HFF-Myc (cell line): ENCODE results near the gene ZNF486.
A peak's percentile ranks its signal among the peaks of the same experiment; 100 is the strongest.
"Not testable (repeated sequence)": the region's sequence is repeated elsewhere in the genome, so short reads cannot be mapped to it uniquely, and the experiment has no call there.

ENCODE experiments used
- DNase-seq: peaks from one replicate; pipeline ENCODE4 v3.0.0-alpha.2; 2011; ENCODE audit warnings: low read depth; ENCODE audit errors: extremely low read depth
- H3K4me3 ChIP-seq: replicated peaks from 2 replicates; pipeline ENCODE4 v1.5.1; 2011; ENCODE audit warnings: low read depth, mild to moderate bottlenecking, control low read depth, low read length
- TF ChIP-seq, protein P1 (sequence below): IDR thresholded peaks from 2 replicates; pipeline ENCODE4 v1.5.1; 2012; ENCODE audit warnings: mild to moderate bottlenecking, low read depth, low read length, control low read depth; ENCODE audit errors: missing control alignments

Gene ZNF486

DNA sequence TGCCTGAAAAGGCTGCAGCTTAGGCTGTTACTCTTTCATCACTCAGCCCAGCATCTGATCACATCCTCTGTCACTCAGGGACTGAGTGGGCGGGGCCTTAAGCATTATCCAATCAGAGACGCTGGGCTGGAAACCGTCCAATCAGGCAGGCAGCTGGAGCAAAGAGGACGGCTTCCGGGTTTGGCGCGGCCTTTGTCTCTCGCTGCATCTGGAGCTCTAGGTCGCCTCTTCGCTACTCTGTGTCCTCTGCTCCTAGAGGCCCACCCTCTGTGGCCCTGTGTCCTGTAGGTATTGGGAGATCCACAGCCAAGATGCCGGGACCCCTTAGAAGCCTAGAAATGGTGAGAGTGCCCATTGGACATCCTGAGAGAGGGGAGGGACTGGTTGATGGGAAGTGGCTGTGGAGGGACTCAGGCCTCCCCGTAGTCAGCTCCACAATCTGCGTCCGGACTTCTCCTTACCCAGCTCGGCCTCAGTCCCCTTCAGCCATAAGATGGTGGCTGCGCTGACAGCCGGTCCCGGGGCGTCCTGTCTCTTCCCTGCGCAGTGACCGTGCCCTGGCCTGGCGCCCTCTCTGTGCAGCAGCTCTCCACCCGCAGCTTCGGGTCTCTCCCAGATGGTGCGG, at the start of gene ZNF486:
Gene ZNF486 (plus strand): TSS at position 195 of the 625 bp plus-strand sequence. CDS start 117 bp downstream, at position 312.
- peak within 1 kb of the TSS; percentile 63 for H3K4me3 ChIP-seq
- peak; percentile 78 for DNase-seq
- TF ChIP-seq, protein P1, sequence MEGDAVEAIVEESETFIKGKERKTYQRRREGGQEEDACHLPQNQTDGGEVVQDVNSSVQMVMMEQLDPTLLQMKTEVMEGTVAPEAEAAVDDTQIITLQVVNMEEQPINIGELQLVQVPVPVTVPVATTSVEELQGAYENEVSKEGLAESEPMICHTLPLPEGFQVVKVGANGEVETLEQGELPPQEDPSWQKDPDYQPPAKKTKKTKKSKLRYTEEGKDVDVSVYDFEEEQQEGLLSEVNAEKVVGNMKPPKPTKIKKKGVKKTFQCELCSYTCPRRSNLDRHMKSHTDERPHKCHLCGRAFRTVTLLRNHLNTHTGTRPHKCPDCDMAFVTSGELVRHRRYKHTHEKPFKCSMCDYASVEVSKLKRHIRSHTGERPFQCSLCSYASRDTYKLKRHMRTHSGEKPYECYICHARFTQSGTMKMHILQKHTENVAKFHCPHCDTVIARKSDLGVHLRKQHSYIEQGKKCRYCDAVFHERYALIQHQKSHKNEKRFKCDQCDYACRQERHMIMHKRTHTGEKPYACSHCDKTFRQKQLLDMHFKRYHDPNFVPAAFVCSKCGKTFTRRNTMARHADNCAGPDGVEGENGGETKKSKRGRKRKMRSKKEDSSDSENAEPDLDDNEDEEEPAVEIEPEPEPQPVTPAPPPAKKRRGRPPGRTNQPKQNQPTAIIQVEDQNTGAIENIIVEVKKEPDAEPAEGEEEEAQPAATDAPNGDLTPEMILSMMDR = no peak

DNA sequence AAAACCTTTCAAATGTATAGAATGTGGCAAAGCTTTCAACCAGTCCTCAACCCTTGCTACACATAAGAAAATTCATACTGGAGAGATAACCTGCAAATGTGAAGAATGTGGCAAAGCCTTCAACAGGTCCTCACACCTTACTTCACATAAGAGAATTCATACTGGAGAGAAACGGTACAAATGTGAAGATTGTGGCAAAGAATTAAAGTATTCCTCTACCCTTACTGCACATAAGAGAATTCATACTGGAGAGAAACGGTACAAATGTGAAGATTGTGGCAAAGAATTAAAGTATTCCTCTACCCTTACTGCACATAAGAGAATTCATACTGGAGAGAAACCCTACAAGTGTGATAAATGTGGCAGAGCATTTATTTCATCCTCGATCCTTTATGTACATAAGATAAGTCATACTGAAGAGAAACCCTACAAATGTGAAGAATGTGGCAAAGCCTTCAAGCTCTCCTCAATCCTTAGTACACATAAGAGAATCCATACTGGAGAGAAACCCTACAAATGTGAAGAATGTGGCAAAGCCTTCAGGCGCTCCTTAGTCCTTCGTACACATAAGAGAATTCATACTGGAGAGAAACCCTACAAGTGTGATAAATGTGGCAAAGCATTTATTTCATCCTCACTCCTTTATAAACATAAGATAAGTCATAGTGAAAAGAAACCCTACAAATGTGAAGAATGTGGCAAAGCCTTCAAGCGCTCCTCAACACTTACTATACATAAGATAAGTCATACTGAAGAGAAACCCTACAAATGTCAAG, 48.8 kb upstream of the ZNF486 start:
- DNase-seq, H3K4me3 ChIP-seq: not testable (repeated sequence)

DNA sequence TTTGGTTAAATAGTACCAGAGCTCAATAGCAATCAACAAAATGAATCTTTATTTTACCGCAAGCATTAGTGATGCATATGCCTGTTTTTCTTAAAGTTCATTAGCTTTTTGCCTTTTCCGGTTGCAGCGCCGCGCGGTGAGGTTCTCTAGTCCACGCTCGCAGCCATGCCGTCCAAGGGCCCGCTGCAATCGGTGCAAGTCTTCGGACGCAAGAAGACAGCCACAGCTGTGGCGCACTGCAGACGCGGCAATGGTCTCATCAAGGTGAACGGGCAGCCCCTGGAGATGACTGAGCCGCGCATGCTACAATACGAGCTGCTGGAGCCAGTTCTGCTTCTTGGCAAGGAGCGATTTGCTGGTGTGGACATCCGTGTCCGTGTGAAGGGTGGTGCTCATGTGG, 42.1 kb upstream of the ZNF486 start:
- DNase-seq = no peak
- H3K4me3 ChIP-seq = no peak overlapping the region
- TF ChIP-seq, protein P1 = no peak

DNA sequence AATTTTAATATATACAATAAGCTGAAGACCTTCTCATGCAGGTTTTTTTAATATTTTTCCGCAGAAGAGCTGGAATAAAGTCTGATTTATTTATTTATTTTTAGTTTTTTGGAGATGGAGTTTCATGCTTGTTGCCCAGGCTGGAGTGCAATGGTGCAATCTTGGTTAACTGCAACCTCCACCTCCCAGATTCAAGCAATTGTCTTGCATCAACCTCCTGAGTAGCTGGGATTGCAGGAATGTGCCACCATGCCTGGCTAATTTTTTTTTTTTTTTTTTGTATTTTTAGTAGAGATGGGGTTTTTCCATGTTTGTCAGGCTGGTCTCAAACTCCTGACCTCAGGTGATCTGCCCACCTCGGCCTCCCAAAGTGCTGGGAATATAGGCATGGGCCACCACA, 34.1 kb upstream of the ZNF486 start:
- not testable (repeated sequence) for H3K4me3 ChIP-seq, DNase-seq

DNA sequence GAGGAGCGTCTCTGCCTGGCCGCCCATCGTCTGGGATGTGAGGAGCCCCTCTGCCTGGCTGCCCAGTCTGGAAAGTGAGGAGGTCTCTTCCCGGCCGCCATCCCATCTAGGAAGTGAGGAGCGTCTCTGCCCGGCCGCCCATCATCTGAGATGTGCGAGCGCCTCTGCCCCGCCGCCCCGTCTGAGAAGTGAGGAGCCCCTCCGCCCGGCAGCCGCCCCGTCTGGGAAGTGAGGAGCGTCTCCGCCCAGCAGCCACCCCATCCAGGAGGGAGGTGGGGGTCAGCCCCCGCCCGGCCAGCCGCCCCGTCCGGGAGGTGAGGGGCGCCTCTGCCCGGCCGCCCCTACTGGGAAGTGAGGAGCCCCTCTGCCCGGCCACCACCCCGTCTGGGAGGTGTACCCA, 29.3 kb upstream of the ZNF486 start:
- H3K4me3 ChIP-seq, DNase-seq: not testable (repeated sequence)

DNA sequence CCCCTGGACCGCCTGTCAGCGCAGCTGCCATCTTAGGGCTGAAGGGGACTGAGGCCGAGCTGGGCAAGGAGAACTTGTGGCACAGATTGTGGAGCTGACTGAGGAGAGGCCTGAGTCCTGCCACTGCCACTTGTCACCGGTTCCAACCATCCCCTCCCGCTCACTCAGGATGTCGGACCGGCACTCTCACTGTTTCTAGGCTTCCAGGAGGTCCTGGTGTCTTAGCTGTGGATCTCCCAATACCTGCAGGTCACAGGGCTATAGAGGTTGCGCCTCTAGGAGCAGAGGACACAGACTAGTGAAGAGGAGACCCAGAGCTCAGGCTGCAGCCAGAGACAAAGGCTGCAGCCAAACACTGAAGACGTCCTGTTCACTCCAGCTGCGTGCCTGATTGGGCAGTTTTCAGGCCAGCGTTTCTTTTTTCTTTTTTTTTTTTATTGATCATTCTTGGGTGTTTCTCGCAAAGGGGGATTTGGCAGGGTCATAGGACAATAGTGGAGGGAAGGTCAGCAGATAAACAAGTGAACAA, 15.3 kb upstream of the ZNF486 start:
- no peak for DNase-seq
- H3K4me3 ChIP-seq = no peak overlapping the region
- TF ChIP-seq, protein P1 = no peak

DNA sequence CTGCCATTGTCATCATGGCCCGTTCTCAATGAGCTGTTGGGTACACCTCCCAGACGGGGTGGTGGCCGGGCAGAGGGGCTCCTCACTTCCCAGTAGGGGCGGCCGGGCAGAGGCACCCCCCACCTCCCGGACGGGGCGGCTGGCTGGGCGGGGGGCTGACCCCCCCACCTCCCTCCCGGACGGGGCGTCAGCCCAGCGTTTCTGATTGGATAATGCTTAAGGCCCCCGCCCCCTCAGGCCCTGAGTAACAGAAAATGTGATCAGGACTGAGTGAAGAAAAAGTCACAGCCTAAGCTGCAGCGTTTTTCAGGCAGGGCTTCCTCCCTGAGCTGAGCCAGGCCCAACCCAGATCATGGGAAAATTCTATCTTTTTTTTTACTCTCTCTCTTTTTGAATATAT, 14.5 kb upstream of the ZNF486 start:
- not testable (repeated sequence) for H3K4me3 ChIP-seq, DNase-seq

DNA sequence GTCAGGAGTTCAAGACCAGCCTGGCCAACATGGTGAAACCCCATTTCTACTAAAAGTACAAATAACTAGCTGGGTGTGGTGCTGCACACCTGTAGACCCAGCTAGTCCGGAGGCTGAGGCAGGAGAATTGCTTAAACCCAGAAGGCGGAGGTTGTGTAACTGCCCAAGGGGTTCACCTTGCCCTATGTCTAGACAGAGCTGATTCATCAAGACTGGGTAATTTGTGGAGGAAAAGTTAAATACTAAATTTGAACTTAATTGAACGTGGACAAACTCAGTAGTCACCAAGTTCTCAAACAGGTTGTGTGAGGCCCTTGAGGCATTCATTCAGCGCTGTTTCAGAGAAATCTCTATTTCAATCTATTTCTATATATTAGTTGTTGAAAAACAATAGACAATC, 13.7 kb upstream of the ZNF486 start:
- TF ChIP-seq, protein P1 = no peak
- DNase-seq = no peak
- no peak overlapping the region for H3K4me3 ChIP-seq

DNA sequence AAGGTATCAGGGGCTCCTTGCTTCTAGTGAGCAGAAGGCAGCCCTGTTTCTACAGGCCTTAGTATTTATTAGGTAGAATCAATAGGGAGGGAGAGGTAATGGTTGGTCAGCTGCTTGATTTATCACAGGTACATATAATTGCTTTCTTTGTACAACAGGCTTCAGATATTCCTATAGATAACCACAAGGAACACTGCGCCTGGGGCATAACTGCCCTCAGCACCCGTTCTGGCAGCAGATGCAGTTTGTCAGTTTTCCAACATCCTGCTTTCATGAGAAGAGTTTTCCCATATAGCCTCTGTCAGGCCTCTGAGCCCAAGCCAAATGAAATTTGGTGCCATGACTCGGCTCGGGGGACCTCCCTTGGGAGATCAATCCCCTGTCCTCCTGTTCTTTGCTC, 12.4 kb upstream of the ZNF486 start:
- TF ChIP-seq, protein P1 = no peak
- DNase-seq = no peak
- no peak overlapping the region for H3K4me3 ChIP-seq
